ENCODE data around the gene MAIP1.

The MAIP1 gene

GRCh38 chr2:199994371-199994770, 39.0 kb downstream of the MAIP1 start:
- DNase-seq: no peak

DNA sequence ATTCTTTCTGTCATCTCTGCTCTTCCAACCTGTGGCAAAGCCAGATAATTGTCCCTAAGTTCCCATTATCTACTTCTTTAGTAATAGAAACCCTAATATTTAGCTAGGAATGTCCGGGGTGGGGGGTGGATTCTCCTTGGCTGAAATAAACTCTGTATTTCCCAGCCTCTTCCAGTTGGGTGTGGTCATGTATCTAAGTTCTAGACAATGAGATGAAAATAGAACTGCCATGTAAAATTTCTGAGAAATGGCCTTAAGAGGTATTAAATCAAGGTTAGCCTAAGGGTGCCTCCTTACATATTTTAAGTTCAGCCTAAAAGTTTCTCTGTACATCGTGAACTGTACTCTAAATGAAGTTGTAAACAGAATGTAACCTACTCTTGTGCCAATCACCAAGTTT, 39.5 kb downstream of the MAIP1 start:
- no peak for DNase-seq

DNA sequence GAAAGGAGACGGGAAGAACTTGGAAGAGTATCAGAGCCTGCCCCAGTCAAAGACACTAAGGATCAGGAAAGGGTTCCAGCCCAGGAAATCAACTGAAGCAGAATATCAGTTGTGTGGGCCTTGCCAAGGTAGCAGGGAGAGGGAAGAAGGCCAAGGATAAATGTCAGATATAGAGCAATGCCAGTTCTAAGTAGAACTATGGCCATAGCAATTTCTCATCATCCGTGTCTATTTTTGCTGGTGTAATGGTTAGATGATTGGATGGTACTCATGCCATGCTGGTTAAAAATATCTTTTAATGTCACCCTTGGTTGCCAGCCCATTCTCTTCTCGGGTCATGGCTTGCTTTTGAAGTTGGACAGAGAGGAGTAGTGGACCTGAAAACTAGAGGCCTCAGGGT, 41.9 kb downstream of the MAIP1 start:
- no peak for DNase-seq

DNA sequence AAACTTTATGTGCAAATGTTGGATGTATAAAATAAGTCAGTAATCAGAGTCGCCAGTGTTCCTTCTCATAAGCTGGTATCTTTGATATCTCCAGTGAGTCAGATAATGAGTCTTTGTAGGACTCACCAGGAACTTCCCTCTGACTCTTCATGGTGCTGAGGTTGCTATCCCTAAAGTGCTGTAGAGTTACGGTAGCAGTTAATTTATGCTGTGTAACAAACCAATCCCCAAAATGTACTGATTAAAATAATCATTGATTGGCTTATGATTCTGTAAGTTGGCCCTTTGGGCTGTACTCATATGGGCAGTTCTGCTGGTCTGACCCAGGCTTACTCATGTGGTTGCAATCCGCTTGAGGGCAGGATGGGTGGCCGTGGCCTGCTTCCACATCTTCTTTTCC, 43.8 kb downstream of the MAIP1 start:
- DNase-seq: no peak

- no peak for DNase-seq
Observed at GRCh38 chr2:200000444-200001163, 45.2 kb downstream of the MAIP1 start.

DNA sequence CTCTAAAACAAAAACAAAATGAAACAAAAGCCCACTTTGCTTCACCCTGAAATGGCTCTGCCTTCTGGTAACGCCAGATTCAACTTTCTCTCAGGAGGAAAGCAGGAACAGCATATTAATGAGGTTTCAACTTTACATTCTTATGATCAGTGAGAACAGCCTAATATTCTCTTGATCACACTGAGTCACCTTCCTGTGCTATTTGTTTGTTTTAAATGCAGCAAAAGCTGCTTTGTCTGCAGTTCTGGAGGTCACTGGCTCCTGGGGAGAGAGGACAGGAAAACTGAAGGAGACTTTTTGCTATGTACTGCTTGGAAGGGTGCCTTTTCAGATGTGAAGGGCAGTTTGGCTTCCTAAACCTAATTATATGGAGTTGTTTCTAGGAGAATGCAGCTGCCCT, 48.1 kb downstream of the MAIP1 start:
- no peak for DNase-seq

DNA sequence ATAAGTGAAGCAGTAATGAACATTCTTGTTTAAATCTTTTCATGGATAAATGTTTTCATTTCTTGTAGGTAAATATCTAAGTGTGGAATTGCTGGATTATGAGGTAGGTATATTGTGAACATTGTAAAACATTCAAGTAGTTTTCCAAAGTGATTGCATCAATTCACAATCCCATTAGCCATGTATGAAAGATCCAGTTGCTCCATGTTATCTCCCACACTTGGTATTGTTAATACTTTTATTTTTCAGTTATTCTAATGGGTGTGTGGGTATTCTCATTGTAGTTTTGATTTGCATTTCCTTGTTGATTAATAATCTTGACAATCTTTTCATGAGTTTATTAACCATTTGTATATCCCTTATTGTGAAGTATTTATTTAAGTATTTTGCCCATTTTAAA, 50.3 kb downstream of the MAIP1 start:
- DNase-seq: no peak

DNA sequence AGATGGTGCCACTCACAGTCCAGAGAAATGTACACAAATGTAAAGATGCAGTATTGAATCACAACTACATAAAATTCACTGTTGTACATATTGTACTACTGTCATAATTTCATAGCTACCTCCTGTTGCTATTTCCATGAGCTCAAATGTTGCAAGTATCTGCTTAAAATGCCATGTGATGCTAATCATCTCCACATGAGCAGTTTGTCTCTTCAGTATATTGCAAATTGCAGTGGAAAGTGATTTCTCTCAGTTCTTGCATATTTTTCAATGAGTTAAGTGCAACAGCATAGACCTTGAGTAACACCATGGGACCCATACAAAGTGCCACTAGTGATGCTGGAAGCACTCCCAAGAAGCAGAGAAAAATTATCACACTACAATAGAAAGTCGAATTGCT, 51.9 kb downstream of the MAIP1 start:
- no peak for DNase-seq

DNA sequence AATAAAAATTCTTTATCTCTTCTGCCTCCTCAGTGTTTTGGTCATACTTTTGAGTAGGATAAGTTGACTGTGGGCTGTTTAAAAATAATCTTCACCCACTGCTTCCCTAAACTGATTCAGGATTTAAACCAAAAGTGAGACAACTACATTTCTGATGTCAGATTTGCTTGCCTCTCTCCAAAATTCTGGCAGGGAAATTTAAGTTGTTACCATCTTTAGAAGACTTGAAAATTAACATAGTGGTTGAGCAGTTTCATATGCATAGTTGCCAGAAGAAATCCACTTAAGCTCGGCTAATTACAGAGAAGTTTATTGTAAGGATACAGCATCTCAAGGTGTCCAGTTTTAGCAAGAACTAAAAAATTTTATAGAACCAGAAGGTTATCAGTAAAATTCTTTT, 57.0 kb downstream of the MAIP1 start:
- DNase-seq: no peak
